Peyer's patch (tissue), 4 donors: ENCODE measurements around the gene ARHGEF7.
"Not testable (repeated sequence)": the region's sequence is repeated elsewhere in the genome, so short reads cannot be mapped to it uniquely, and the experiment has no call there.

ENCODE experiments used
- POLR2A ChIP-seq, 2 donors: fragments of 450-650 bp; IDR thresholded peaks; one replicate each; pipeline ENCODE4 v1.5.1; 2017; ENCODE audit warnings: antibody characterized with exemption in 2 of 2, mild to moderate bottlenecking in 2 of 2, moderate library complexity in 2 of 2
- TF ChIP-seq, protein P1 (sequence below), 6 experiments: fragments of 450-650 bp in 4 of 6; fragments of 200-600 bp in 2 of 6; sonication (generic) in 1 of 6; IDR thresholded peaks; one replicate each; pipeline ENCODE4 v1.5.1; 2017 to 2019; ENCODE audit warnings: antibody characterized with exemption in 6 of 6, mild to moderate bottlenecking in 3 of 6, moderate library complexity in 1 of 6

GRCh38 chr13:111071526-111071925 is 43.6 kb upstream of the ARHGEF7 start:
- TF ChIP-seq, protein P1, sequence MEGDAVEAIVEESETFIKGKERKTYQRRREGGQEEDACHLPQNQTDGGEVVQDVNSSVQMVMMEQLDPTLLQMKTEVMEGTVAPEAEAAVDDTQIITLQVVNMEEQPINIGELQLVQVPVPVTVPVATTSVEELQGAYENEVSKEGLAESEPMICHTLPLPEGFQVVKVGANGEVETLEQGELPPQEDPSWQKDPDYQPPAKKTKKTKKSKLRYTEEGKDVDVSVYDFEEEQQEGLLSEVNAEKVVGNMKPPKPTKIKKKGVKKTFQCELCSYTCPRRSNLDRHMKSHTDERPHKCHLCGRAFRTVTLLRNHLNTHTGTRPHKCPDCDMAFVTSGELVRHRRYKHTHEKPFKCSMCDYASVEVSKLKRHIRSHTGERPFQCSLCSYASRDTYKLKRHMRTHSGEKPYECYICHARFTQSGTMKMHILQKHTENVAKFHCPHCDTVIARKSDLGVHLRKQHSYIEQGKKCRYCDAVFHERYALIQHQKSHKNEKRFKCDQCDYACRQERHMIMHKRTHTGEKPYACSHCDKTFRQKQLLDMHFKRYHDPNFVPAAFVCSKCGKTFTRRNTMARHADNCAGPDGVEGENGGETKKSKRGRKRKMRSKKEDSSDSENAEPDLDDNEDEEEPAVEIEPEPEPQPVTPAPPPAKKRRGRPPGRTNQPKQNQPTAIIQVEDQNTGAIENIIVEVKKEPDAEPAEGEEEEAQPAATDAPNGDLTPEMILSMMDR (IDR thresholded peaks at IDR 0.05) = not testable (repeated sequence)
- TF ChIP-seq POLR2A (IDR thresholded peaks at IDR 0.05) = not testable (repeated sequence)
